ENCODE results near the gene MED31.

MED31 gene

GRCh38 chr17:6638046-6638908 lies 13.1 kb downstream of the MED31 start:
- no peak for ATAC-seq (ENCODE audit: low read depth)
- Histone ChIP-seq H3K4me1 (ENCODE audit: insufficient read depth, poor library complexity, severe bottlenecking) (peaks cover 13% of the 10 kb centered on the region), H3K27ac (ENCODE audit: poor library complexity, severe bottlenecking) (no peak overlapping the region), H3K27me3 (ENCODE audit: insufficient read depth, poor library complexity, severe bottlenecking) (no peaks in the 10 kb centered on the region), H3K9me3 (ENCODE audit: severe bottlenecking) (no peaks in the 10 kb centered on the region), H3K36me3 (ENCODE audit: low read depth) (peaks cover 42% of the 10 kb centered on the region), H3K4me3 (ENCODE audit: severe bottlenecking) (no peak overlapping the region)
- DNase-seq (ENCODE audit: low spot score): no peak
- TF ChIP-seq, protein P1, sequence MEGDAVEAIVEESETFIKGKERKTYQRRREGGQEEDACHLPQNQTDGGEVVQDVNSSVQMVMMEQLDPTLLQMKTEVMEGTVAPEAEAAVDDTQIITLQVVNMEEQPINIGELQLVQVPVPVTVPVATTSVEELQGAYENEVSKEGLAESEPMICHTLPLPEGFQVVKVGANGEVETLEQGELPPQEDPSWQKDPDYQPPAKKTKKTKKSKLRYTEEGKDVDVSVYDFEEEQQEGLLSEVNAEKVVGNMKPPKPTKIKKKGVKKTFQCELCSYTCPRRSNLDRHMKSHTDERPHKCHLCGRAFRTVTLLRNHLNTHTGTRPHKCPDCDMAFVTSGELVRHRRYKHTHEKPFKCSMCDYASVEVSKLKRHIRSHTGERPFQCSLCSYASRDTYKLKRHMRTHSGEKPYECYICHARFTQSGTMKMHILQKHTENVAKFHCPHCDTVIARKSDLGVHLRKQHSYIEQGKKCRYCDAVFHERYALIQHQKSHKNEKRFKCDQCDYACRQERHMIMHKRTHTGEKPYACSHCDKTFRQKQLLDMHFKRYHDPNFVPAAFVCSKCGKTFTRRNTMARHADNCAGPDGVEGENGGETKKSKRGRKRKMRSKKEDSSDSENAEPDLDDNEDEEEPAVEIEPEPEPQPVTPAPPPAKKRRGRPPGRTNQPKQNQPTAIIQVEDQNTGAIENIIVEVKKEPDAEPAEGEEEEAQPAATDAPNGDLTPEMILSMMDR (IDR thresholded peaks at IDR 0.05; ENCODE audit: poor library complexity, severe bottlenecking): no peak

DNA sequence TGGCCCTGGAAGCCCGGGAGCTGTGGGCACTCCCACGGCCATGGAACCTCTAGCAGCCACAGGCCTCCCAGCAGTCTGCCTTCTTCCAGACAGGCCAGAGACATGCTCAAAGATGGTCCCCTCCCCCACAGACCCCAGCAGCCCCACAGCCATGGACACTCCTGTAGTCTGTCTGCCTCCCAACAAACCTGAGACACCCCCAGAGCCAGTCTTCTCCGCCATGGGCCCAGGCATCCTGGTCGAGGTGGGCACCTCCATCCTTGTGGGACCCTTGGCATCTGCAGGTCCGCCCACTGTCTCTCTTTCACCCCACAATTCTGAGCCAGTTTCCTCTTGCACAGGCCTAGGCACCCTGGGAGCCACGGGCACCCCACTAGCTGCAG lies 14.0 kb downstream of the MED31 start:
- Histone ChIP-seq H3K9me3 (ENCODE audit: severe bottlenecking) (no peaks in the 10 kb centered on the region), H3K27me3 (ENCODE audit: insufficient read depth, poor library complexity, severe bottlenecking) (no peaks in the 10 kb centered on the region), H3K4me3 (ENCODE audit: severe bottlenecking) (no peak overlapping the region), H3K36me3 (ENCODE audit: low read depth) (peaks cover 44% of the 10 kb centered on the region), H3K4me1 (ENCODE audit: insufficient read depth, poor library complexity, severe bottlenecking) (peaks cover 7% of the 10 kb centered on the region), H3K27ac (ENCODE audit: poor library complexity, severe bottlenecking) (no peak overlapping the region)
- DNase-seq (ENCODE audit: low spot score) (no peak), ATAC-seq (ENCODE audit: low read depth) (no peak)
- TF ChIP-seq, protein P1 (IDR thresholded peaks at IDR 0.05; ENCODE audit: poor library complexity, severe bottlenecking): no peak

- no peak overlapping the region for H3K4me3 ChIP-seq (ENCODE audit: severe bottlenecking)
- H3K9me3 ChIP-seq (ENCODE audit: severe bottlenecking): no peaks in the 10 kb centered on the region
- ATAC-seq (ENCODE audit: low read depth) (no peak), DNase-seq (ENCODE audit: low spot score) (no peak)
- H3K27me3 ChIP-seq (ENCODE audit: insufficient read depth, poor library complexity, severe bottlenecking): no peaks in the 10 kb centered on the region
- TF ChIP-seq, protein P1 (IDR thresholded peaks at IDR 0.05; ENCODE audit: poor library complexity, severe bottlenecking): no peak
- peaks cover under 1% of the 10 kb centered on the region for H3K4me1 ChIP-seq (ENCODE audit: insufficient read depth, poor library complexity, severe bottlenecking)
- H3K36me3 ChIP-seq (ENCODE audit: low read depth): peaks cover 44% of the 10 kb centered on the region
- H3K27ac ChIP-seq (ENCODE audit: poor library complexity, severe bottlenecking): no peak overlapping the region
These were observed 14.6 kb downstream of the MED31 start for GRCh38 chr17:6636616-6637457.

DNA sequence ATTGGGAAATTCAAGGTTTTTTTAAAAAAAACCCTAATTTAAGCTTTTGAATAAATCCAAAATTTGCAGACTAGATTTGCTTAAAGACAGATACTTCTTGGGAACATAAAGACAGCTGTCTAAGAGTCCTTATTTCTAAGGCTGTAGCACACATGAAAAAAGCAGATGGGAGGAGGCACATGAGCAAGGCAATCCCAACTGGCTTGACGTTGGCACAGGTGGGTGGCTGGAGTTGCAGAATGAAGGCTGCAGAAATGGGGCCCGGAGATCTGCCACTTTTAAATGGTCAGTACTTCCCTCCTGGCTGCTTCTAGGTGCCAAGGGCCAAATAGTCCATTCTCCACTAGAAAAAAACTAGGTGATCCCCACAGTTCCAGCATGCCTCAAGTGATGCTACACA lies 15.3 kb downstream of the MED31 start:
- ATAC-seq (ENCODE audit: low read depth) (no peak), DNase-seq (ENCODE audit: low spot score) (no peak)
- Histone ChIP-seq H3K27me3 (ENCODE audit: insufficient read depth, poor library complexity, severe bottlenecking) (no peaks in the 10 kb centered on the region), H3K4me3 (ENCODE audit: severe bottlenecking) (no peak overlapping the region), H3K27ac (ENCODE audit: poor library complexity, severe bottlenecking) (no peak overlapping the region), H3K9me3 (ENCODE audit: severe bottlenecking) (no peaks in the 10 kb centered on the region), H3K4me1 (ENCODE audit: insufficient read depth, poor library complexity, severe bottlenecking) (no peaks in the 10 kb centered on the region), H3K36me3 (ENCODE audit: low read depth) (peaks cover 50% of the 10 kb centered on the region)
- TF ChIP-seq, protein P1 (IDR thresholded peaks at IDR 0.05; ENCODE audit: poor library complexity, severe bottlenecking): no peak
